Upper lobe of left lung (tissue), 6 donors: ENCODE measurements around the gene OBSCN. TPM values are rescaled to one million over a fixed set of nuclear protein-coding genes. Genes with fewer than 3 reads are reported as not detected.

Experiments used
- ATAC-seq, 2 donors: fragments of 200-7000 bp; cut with Tn5 transposase; one replicate each; pipeline ENCODE4 v1.9.1; 2022; ENCODE audit warnings: mild to moderate bottlenecking in 2 of 2, moderate library complexity in 2 of 2; ENCODE audit not compliant: low FRiP score in 2 of 2
- DNase-seq, 2 donors: peaks; one replicate each; pipeline ENCODE4 v3.0.0-alpha.2; 2019 to 2020
- H3K27ac ChIP-seq, 4 donors: fragments of 200-600 bp; sonication (generic); one replicate each; pipeline ENCODE4 v1.5.1; 2016 to 2019
- H3K27me3 ChIP-seq, 4 donors: fragments of 200-600 bp; sonication (generic); one replicate each; pipeline ENCODE4 v1.5.1; 2017 to 2019
- H3K36me3 ChIP-seq, 4 donors: fragments of 200-600 bp; sonication (generic); one replicate each; pipeline ENCODE4 v1.5.1; 2016 to 2019
- H3K4me1 ChIP-seq, 4 donors: fragments of 200-600 bp; sonication (generic); one replicate each; pipeline ENCODE4 v1.5.1; 2018 to 2019
- H3K4me3 ChIP-seq, 4 donors: fragments of 200-600 bp; sonication (generic); one replicate each; pipeline ENCODE4 v1.5.1; 2017 to 2019; ENCODE audit warnings: mild to moderate bottlenecking in 2 of 4, moderate library complexity in 1 of 4
- H3K9me3 ChIP-seq, 4 donors: fragments of 200-600 bp; sonication (generic); one replicate each; pipeline ENCODE4 v1.5.1; 2018 to 2019
- EP300 ChIP-seq, 4 donors: sonication (generic); formaldehyde crosslinking; IDR thresholded peaks; one replicate each; pipeline ENCODE4 v1.5.1; 2017; ENCODE audit warnings: antibody characterized with exemption in 4 of 4, control low read depth in 2 of 4
- POLR2A ChIP-seq, 4 donors: fragments of 450-650 bp; IDR thresholded peaks; one replicate each; pipeline ENCODE4 v1.5.1; 2016 to 2017; ENCODE audit warnings: antibody characterized with exemption in 4 of 4, mild to moderate bottlenecking in 2 of 4
- POLR2AphosphoS5 ChIP-seq, 2 donors: sonication (generic); formaldehyde crosslinking; IDR thresholded peaks; one replicate each; pipeline ENCODE4 v1.5.1; 2017; ENCODE audit warnings: antibody characterized with exemption in 2 of 2
- WGBS, 2 donors: methylation state at CpG; one replicate each; pipeline ENCODE4 v1.1.5; 2017 to 2018; 5-methylcytosine and 5-hydroxymethylcytosine counted together
- total RNA-seq, 6 donors: library from RNA; depleted of rRNA in 4 of 6; stranded (reverse); fragments of >200 nt in 4 of 6; gene quantifications; one replicate each; pipeline versions ENCODE4 v1.1.0 to v1.2.1, GENCODE V29; 2016 to 2021
- TF ChIP-seq, protein P1 (sequence below), 6 experiments: fragments of 450-650 bp in 4 of 6; fragments of 200-600 bp in 2 of 6; sonication (generic) in 2 of 6; IDR thresholded peaks; one replicate each; pipeline ENCODE4 v1.5.1; 2016 to 2019; ENCODE audit warnings: antibody characterized with exemption in 6 of 6
- donor health status: DM: no; HTN: no; CAD: no; lungs with moderate emphysema.
- donor health status: DM: no; HTN: yes; CAD: no; lungs with severe emphysema.

OBSCN gene
- total RNA-seq, 6 donors from 2014 or later: 15.7 to 160 (median 47.0) TPM

DNA sequence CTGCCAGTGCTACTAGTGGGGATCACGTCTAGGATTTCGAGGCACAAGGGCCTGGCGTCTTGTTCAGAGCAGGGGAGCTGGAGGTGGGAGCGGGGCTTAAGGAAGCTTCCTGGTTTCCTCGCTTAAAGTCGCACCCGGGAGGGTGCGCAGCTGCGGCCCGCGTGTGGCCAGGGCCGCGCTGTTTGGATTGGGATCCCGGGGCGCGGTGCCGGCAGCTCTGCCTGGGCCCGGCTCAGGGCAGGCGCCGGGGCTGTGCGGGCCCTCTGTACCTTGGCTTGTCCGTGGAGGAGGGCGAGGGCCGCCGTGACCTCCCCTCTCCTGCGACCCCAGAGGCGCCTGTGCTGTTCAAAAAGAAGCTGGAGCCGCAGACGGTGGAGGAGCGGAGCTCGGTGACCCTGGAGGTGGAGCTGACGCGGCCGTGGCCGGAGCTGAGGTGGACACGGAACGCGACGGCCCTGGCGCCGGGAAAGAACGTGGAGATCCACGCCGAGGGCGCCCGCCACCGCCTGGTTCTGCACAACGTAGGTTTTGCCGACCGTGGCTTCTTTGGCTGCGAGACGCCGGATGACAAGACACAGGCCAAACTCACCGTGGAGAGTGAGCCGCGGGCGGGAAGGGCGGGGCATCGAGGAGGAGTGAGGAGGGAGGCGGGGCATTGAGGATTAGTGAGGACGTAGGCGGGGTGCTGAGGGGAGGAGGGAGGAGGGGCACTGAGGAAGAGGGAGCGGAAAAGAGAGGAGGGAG, 67.8 kb downstream of the OBSCN start:
- Histone ChIP-seq H3K4me1 (peaks cover 4 to 18% (median 14%) of the 10 kb centered on the region in 4 donors), H3K9me3 (no peaks in the 10 kb centered on the region), H3K4me3 (peak overlapping the region; percentile 33 to 84 (median 58)), H3K36me3 (peaks cover 0 to 29% (median 8%) of the 10 kb centered on the region in 4 donors), H3K27ac (peak overlapping the region; percentile 19 to 78 (median 55)), H3K27me3 (no peaks in the 10 kb centered on the region)
- 0 to 2% methylated on average over 36 to 48 of the region's 63 CpGs for WGBS, 2 donors
- peak; percentile 70 to 94 for ATAC-seq
- TF ChIP-seq, protein P1, sequence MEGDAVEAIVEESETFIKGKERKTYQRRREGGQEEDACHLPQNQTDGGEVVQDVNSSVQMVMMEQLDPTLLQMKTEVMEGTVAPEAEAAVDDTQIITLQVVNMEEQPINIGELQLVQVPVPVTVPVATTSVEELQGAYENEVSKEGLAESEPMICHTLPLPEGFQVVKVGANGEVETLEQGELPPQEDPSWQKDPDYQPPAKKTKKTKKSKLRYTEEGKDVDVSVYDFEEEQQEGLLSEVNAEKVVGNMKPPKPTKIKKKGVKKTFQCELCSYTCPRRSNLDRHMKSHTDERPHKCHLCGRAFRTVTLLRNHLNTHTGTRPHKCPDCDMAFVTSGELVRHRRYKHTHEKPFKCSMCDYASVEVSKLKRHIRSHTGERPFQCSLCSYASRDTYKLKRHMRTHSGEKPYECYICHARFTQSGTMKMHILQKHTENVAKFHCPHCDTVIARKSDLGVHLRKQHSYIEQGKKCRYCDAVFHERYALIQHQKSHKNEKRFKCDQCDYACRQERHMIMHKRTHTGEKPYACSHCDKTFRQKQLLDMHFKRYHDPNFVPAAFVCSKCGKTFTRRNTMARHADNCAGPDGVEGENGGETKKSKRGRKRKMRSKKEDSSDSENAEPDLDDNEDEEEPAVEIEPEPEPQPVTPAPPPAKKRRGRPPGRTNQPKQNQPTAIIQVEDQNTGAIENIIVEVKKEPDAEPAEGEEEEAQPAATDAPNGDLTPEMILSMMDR (IDR thresholded peaks at IDR 0.05): no peak
- peak in 1 of 4 donors; percentile 36 for TF ChIP-seq POLR2A (IDR thresholded peaks at IDR 0.05)
- peak in 1 of 2 donors; percentile 7 for TF ChIP-seq POLR2AphosphoS5 (IDR thresholded peaks at IDR 0.05)
- DNase-seq: peak; percentile 89 to 94

DNA sequence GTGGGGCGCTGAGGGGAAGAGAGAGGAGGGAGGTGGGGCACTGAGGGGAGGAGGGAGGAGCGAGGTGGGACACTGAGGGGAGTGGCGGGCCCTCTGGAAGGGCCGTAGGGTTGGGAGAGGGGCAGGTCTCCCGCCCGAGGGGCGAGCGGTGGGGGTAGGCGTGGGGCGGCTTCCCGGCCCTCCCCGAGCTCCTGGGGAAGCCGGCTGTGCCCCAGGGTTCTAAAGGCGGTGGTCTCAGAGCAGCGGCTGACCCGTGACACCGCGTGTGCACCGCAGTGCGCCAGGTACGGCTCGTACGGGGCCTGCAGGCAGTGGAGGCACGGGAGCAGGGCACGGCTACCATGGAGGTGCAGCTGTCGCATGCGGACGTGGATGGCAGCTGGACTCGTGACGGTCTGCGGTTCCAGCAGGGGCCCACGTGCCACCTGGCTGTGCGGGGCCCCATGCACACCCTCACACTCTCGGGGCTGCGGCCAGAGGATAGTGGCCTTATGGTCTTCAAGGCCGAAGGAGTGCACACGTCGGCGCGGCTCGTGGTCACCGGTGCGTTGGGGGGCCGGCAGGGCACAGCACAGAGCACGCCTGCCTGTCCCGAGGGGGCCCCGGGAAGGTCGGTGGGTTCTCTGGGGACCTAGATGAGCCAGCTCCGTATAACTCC, 68.5 kb downstream of the OBSCN start:
- Histone ChIP-seq H3K9me3 (no peaks in the 10 kb centered on the region), H3K27me3 (no peaks in the 10 kb centered on the region), H3K4me3 (peak overlapping the region; percentile 33 to 84 (median 58)), H3K27ac (peak overlapping the region in 3 of 4 donors; percentile 49 to 78 (median 49)), H3K36me3 (peaks cover 0 to 36% (median 9%) of the 10 kb centered on the region in 4 donors), H3K4me1 (peaks cover 4 to 18% (median 14%) of the 10 kb centered on the region in 4 donors)
- no peak for TF ChIP-seq POLR2A (IDR thresholded peaks at IDR 0.05)
- TF ChIP-seq, protein P1 (IDR thresholded peaks at IDR 0.05): no peak
- no peak for TF ChIP-seq POLR2AphosphoS5 (IDR thresholded peaks at IDR 0.05)
- TF ChIP-seq EP300 (IDR thresholded peaks at IDR 0.05): no peak
- peak in 1 of 2 donors; percentile 1 for ATAC-seq
- 24 to 38% methylated on average over 17 to 45 of the region's 49 CpGs for WGBS, 2 donors
- DNase-seq: peak in 1 of 2 donors; percentile 84

DNA sequence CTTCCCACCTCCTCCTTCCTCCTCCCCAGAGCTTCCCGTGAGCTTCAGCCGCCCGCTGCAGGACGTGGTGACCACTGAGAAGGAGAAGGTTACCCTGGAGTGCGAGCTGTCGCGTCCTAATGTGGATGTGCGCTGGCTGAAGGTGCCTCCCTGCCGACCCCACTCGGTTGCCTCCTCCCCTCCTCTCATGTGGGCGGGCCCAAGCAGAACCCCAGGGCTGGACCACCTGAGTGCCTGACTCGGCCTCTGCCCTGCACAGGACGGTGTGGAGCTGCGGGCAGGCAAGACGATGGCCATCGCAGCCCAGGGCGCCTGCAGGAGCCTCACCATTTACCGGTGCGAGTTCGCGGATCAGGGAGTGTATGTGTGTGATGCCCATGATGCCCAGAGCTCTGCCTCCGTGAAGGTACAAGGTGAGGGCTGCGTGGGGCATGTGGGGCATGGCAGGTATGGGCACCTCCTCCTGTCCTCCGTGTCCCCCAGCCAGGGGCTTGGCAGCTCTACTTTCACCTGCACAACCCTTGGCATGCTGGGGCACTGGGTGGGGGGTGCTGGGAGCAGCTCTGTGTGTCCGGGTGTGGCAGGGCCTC, 69.2 kb downstream of the OBSCN start:
- Histone ChIP-seq H3K27me3 (no peaks in the 10 kb centered on the region), H3K27ac (no peak overlapping the region), H3K4me3 (no peak overlapping the region), H3K36me3 (peaks cover 0 to 37% (median 11%) of the 10 kb centered on the region in 4 donors), H3K9me3 (no peaks in the 10 kb centered on the region), H3K4me1 (peaks cover 4 to 18% (median 14%) of the 10 kb centered on the region in 4 donors)
- 90 to 95% methylated on average over 20 to 25 of the region's 25 CpGs for WGBS, 2 donors
- DNase-seq (peak in 1 of 2 donors; percentile 60), ATAC-seq (no peak)
- TF ChIP-seq, protein P1 (IDR thresholded peaks at IDR 0.05): no peak
- TF ChIP-seq EP300 (IDR thresholded peaks at IDR 0.05) (no peak), POLR2A (IDR thresholded peaks at IDR 0.05) (no peak)

DNA sequence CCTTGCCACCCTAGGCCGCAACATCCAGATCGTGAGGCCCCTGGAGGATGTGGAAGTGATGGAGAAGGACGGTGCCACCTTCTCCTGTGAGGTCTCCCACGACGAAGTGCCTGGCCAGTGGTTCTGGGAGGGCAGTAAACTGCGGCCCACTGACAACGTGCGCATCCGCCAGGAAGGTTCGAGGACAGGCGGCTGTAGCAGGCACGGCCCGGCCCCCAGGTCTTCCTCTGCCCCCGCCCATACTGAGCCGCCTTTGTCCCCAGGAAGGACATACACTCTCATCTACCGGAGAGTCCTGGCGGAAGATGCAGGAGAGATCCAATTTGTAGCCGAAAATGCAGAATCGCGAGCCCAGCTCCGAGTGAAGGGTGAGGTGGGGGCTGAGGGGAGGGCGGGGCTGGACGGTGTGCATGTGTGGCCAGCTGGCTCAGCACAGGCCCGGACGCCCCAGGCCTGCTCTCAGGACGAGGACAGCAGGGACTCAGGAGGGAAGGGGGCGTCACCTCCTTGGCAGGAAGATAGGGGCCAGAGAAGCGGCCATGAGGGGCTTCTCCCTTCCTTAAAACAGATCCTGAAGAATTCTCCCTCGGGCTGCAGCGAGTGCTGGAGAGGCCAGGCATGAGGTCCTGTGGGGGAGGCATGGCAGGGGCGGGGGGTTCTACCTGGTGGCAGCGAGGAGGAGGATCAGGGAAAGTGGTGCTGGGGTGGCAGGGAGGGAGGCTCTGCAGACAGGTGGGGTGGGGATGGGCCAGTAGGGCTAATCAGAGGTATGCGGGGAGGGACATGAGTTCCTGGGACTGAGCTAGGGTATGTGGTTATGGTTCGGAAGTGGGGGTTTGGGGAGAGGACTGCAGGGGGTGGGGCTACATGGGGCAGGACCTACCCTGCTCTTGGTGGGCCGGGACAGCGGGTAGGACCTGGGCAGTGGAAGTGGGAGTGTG, 69.9 kb downstream of the OBSCN start:
- peaks cover 0 to 45% (median 14%) of the 10 kb centered on the region in 4 donors for H3K36me3 ChIP-seq
- ATAC-seq (no peak), DNase-seq (peak in 1 of 2 donors; percentile 82)
- 89 to 92% methylated on average over 26 to 31 of the region's 36 CpGs for WGBS, 2 donors
- no peak overlapping the region for H3K4me3 ChIP-seq
- no peak overlapping the region for H3K27ac ChIP-seq
- H3K9me3 ChIP-seq: no peaks in the 10 kb centered on the region
- no peaks in the 10 kb centered on the region for H3K27me3 ChIP-seq
- peaks cover 4 to 18% (median 14%) of the 10 kb centered on the region in 4 donors for H3K4me1 ChIP-seq
- TF ChIP-seq, protein P1 (IDR thresholded peaks at IDR 0.05): no peak
